Measurements from ENCODE around the gene HSD3B2. TPM values are rescaled to one million over a fixed set of nuclear protein-coding genes. Genes with fewer than 3 reads are reported as not detected.

Gene HSD3B2
- total RNA-seq, 1 experiment from 2014 or later, result not detected

DNA sequence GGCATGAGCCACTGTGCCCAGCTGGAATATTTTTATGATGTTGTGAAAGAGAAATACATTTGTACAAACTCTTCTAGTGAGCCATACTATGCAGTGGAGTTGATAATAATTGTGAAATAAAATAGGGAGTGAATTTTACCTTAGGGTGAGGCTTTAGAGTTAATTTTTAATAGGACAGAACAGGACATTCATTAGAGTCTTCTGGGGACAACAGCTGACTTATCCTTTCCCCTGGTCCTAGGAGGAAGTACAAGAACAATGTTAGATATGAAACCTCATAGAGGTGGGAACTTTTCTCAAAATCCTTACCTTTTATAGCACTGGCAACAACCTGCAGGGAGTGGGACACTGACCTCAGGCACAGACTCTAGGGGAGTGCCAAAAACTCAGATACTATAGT, 24.4 kb upstream of the HSD3B2 start:
- Mint-ChIP-seq H3K27ac (no peak overlapping the region), H3K27me3 (ENCODE audit: low read depth) (peaks cover 2% of the 10 kb centered on the region; the same call in 1 of the 2 replicates), H3K36me3 (ENCODE audit: insufficient read depth in 1 of 3, low read depth in 3 of 3) (no peaks in the 10 kb centered on the region), H3K4me3 (no peak overlapping the region), H3K4me1 (peaks cover 14% of the 10 kb centered on the region in 2 experiments), H3K9me3 (no peaks in the 10 kb centered on the region)
- Histone ChIP-seq H3K27ac (ENCODE audit: insufficient read length, low read depth, low read length) (no peak overlapping the region), H3K4me2 (ENCODE audit: insufficient read depth, insufficient read length, low read length) (no peak overlapping the region), H4K5ac (ENCODE audit: insufficient read length, low read depth, low read length) (no peak overlapping the region), H3K14ac (ENCODE audit: insufficient read depth, low read length) (no peak overlapping the region), H3K27me3 (ENCODE audit: insufficient read depth, low read length) (no peaks in the 10 kb centered on the region), H3K79me2 (ENCODE audit: insufficient read depth, low read length) (no peaks in the 10 kb centered on the region), H3K9ac (ENCODE audit: extremely low read depth, insufficient read length, low read length) (no peak overlapping the region), H2BK120ac (ENCODE audit: low read depth, low read length, poor library complexity, severe bottlenecking) (no peak overlapping the region), H2AK5ac (ENCODE audit: insufficient read length, low read length) (no peak overlapping the region), H3K18ac (ENCODE audit: insufficient read length, low read depth, low read length) (no peak overlapping the region), H3K56ac (ENCODE audit: insufficient read length, low read depth, low read length) (no peak overlapping the region), H3T11ph (ENCODE audit: low read length) (no peak overlapping the region), H4K8ac (replicated peaks; ENCODE audit: insufficient read length, low read depth, low read length) (no peak overlapping the region), H3K4ac (ENCODE audit: low read depth, low read length) (no peak overlapping the region), H3K9me3 (ENCODE audit: control insufficient read depth, low read depth, low read length) (no peaks in the 10 kb centered on the region), H3K4me1 (ENCODE audit: insufficient read depth, low read length) (peaks cover 7% of the 10 kb centered on the region; the same call in 1 of the 2 replicates), H2AFZ (ENCODE audit: low read length) (no peak overlapping the region), H2BK15ac (ENCODE audit: low read depth, low read length) (no peak overlapping the region), H4K91ac (ENCODE audit: insufficient read length, low read depth, low read length) (no peak overlapping the region), H2BK20ac (ENCODE audit: low read depth, low read length, poor library complexity, severe bottlenecking) (no peak overlapping the region), H3K23ac (ENCODE audit: insufficient read length, low read depth, low read length) (no peak overlapping the region), H2BK5ac (ENCODE audit: insufficient read length, low read length) (no peak overlapping the region), H2BK12ac (ENCODE audit: insufficient read length, low read depth, low read length) (no peak overlapping the region), H3K23me2 (ENCODE audit: insufficient read length, low read depth, low read length, poor library complexity, severe bottlenecking) (no peaks in the 10 kb centered on the region), H4K20me1 (ENCODE audit: control insufficient read depth, insufficient read depth, insufficient read length) (no peaks in the 10 kb centered on the region), H3K79me1 (ENCODE audit: insufficient read depth, low read depth, low read length, poor library complexity, severe bottlenecking) (no peaks in the 10 kb centered on the region)
- DNase-seq, result no peak
- TF ChIP-seq, protein P1, sequence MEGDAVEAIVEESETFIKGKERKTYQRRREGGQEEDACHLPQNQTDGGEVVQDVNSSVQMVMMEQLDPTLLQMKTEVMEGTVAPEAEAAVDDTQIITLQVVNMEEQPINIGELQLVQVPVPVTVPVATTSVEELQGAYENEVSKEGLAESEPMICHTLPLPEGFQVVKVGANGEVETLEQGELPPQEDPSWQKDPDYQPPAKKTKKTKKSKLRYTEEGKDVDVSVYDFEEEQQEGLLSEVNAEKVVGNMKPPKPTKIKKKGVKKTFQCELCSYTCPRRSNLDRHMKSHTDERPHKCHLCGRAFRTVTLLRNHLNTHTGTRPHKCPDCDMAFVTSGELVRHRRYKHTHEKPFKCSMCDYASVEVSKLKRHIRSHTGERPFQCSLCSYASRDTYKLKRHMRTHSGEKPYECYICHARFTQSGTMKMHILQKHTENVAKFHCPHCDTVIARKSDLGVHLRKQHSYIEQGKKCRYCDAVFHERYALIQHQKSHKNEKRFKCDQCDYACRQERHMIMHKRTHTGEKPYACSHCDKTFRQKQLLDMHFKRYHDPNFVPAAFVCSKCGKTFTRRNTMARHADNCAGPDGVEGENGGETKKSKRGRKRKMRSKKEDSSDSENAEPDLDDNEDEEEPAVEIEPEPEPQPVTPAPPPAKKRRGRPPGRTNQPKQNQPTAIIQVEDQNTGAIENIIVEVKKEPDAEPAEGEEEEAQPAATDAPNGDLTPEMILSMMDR (conservative IDR thresholded peaks at IDR 0.05), result no peak
